ENCODE measurements around the gene ZRSR2. TPM values are rescaled to one million over a fixed set of nuclear protein-coding genes. Genes with fewer than 3 reads are reported as not detected.

Gene ZRSR2
- total and polyA plus RNA-seq, 2 of the 8 experiments (the other 6 are each of a cell fraction or from before 2014, with no cell fraction given) = 3.9 to 6.9 TPM

GRCh38 chrX:15816886-15817285, 26.6 kb downstream of the ZRSR2 start (continued):
- no peak for TF ChIP-seq CTBP2 (IDR thresholded peaks at IDR 0.05; ENCODE audit: borderline replicate concordance, insufficient read depth, insufficient read length, low read length)
- no peak for TF ChIP-seq CBX8 (IDR thresholded peaks at IDR 0.05; ENCODE audit: borderline replicate concordance, low read depth, low read length)

Data from H1 (cell line).